ENCODE results near the gene ZSCAN18.

ZSCAN18 gene

GRCh38 chr19:58086825-58087710, 11.0 kb downstream of the ZSCAN18 start:
- DNase-seq, result no peak

DNA sequence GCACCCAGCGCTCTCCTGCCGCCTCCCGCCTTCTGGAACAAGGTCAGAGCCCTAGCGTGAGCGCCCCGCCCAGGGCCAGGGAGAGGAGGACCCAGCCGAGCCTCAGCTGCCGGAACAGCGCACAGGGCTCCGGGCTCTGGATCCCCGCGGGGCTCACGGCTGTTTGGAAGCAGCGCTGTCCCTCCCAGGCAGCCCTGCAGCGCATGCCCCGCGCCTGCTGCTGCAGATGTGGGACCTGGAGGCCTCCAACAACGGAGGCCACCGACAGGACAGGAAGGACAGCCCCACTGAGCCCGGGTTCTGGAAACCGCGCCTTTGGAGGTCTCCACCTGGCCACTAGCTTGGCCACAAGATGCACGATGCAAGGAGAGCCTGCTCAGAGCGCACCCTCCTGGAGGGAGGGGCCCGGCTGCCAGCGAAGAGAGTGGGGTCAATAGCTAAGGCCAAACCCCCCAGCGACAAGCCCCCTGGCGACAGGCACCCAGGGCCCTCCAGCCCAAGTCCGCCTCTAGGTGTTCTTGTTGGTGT, 12.6 kb downstream of the ZSCAN18 start:
- no peak for DNase-seq

- no peak for DNase-seq
Measured at GRCh38 chr19:58084596-58085347, 13.3 kb downstream of the ZSCAN18 start.

DNA sequence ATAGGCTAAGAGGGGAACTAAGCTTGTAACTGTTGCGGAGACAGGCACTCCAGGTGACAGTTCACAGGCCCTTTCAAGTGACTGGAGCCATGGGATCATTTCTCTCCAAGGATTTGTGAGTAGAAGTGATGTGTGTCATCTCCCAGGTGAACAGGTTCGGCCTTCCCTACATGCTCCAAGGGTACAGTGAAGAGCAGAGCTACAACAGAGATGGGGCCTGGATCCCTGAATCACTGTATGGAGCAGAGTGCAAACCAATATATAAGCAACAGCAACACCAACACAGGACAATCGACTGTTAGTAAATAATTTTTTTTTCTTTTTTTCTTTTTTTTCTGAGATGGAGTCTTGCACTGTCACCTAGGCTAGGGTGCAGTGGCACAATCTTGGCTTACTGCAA, 15.0 kb downstream of the ZSCAN18 start:
- no peak for DNase-seq

GRCh38 chr19:58079792-58080191, 18.2 kb downstream of the ZSCAN18 start:
- no peak for DNase-seq

DNA sequence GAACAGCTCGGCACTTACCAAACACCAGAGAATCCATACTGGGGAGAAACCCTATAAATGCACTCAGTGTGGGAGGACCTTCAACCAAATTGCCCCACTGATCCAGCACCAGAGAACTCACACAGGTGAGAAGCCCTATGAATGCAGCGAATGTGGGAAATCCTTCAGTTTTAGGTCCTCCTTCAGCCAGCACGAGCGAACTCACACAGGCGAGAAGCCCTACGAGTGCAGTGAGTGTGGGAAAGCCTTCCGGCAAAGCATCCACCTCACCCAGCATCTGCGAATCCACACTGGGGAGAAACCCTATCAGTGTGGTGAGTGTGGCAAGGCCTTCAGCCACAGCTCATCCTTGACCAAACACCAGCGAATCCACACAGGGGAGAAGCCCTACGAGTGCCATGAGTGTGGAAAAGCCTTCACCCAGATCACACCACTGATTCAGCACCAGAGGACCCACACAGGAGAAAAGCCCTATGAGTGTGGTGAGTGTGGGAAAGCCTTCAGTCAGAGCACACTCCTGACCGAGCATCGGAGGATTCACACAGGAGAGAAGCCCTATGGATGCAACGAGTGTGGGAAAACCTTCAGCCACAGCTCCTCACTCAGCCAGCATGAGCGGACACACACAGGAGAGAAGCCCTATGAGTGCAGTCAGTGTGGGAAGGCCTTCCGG, 30.7 kb downstream of the ZSCAN18 start:
- DNase-seq, result no peak

- no peak for DNase-seq
Measured at GRCh38 chr19:58063712-58064111, 34.3 kb downstream of the ZSCAN18 start.

DNA sequence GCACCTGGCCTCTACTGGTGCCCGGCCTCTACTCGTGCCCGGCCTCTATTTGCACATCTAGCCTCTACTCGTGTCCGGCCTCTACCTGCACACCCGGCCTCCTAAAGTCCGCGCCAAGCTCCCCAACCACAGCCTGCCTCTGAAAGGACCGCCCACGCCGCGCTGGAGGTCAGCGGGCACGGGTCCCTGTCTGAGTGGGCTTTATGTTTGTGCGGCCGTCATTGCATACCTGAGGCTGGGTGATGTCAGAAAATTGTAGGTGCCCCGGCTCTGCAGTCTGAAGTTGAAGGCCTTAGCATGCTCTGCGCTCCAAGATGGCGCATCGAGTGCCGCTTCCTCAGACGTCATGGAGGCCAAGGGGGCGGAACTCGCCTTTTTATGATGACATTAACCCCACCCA, 37.8 kb downstream of the ZSCAN18 start:
- DNase-seq, result no peak

- DNase-seq, result no peak
Measured at GRCh38 chr19:58059671-58060078, 38.4 kb downstream of the ZSCAN18 start.

GRCh38 chr19:58059003-58059670, 38.9 kb downstream of the ZSCAN18 start, which contains the start of gene ZNF135:
ZNF135 (plus strand) TSS chr19:58059282; CDS start chr19:58060003, 721 bp downstream.
- peak in 5 of 6 experiments; percentile 18 to 72 (median 54) for DNase-seq

DNA sequence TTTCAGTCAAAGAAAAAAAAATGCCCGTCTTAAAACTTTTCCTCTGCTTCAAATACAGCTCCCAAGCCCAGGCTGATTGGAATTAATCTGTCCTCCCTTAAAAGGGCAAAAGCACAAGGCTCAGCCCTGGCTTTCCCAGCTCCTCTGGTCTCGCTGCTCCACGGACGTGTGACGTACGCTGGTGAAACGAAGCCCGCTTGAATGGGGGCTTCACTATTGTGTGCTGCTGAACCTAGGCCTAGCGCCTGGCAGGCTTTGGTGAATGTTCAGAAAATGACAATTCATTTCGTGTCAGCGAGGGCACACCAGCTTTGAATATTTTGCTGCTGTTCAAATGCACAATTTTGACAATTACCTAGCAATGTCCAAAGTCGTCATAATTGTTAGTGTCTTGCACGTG, 39.6 kb downstream of the ZSCAN18 start:
- no peak for DNase-seq

- no peak for DNase-seq
Measured at GRCh38 chr19:58056861-58057260, 41.2 kb downstream of the ZSCAN18 start.

DNA sequence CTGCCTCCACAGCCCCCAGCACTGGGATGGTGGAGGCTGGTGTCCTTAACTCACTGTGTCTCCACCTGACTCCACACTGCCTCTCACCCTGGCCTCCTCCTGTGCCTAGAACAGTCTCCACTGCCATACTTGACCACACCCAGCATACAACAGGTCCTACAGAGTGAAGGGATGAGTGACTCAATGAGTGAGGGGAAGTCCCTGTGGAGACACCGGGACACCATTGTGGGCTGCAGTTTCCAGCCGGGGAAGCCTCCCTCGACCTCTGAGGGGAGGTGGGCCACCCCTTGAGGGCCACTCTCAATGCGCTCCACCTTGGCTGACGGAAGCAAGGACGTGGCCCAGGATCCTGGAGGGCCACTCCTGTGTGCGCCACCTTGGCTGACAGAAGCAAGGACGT, 41.8 kb downstream of the ZSCAN18 start:
- no peak for DNase-seq

GRCh38 chr19:58054901-58055874, 42.8 kb downstream of the ZSCAN18 start:
- no peak for DNase-seq

GRCh38 chr19:58053480-58054156, 44.4 kb downstream of the ZSCAN18 start:
- no peak for DNase-seq

- no peak for DNase-seq
Measured at GRCh38 chr19:58052256-58052655, 45.8 kb downstream of the ZSCAN18 start.

DNA sequence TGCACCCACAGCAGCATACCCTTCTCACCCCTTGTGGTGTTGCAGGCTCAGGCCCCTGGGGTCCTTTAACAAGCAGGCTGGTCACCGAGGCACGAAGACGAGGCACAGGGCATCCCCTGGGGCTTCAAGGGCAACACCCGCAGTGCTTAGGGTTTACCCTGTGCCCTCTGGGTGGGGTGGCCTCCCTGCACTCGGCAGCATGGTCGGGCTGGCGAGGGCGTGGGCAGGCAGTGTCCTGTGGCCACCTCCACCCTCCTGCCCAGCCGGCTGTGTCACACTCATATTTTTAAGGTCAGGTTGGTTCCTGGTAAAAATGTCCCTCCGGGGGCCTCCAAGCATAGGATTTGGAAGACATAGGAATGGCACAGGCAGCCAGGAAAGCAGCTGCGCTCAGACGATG, 50.4 kb downstream of the ZSCAN18 start:
- no peak for DNase-seq

GRCh38 chr19:58046856-58047255, 51.2 kb downstream of the ZSCAN18 start:
- DNase-seq, result no peak

DNA sequence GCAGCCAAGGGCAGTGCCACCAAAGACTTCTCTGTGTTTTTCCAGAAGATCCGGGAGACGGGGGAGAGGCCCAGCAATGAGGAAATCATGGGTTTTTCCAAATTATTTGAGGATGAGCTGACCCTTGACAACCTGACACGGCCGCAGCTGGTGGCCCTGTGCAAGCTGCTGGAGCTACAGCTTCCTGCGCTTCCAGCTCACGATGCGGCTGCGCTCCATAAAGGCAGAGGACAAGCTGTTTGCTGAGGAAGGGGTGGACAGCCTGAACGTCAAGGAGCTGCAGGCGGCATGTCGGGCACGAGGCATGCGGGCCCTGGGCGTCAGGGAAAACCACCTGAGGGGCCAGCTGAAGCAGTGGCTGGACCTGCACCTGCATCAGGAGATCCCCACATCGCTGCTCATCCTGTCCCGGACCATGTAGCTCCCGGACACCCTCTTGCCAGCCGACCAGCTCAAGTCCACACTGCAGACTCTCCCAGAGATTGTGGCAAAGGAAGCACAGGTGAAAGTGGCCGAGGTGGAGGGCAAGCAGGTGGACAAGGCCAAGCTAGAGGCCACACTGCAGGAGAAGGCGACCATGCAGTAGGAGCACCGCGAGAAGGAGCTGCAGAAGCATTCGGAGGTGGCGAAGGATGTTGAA, 52.5 kb downstream of the ZSCAN18 start:
- DNase-seq, result no peak

GRCh38 chr19:58044886-58045285, 53.1 kb downstream of the ZSCAN18 start:
- DNase-seq, result no peak

Measured in stimulated activated naive CD4-positive, alpha-beta T cell (primary cell).